GM23338 (cell line): ENCODE measurements around the gene DHPS. TPM values are rescaled to one million over a fixed set of nuclear protein-coding genes. Genes with fewer than 3 reads are reported as not detected.

Source experiments
- ATAC-seq: fragments of 200-7000 bp; cut with Tn5 transposase; 3 replicates; pipeline ENCODE4 v1.9.1; 2020
- DNase-seq: peaks from one replicate; pipeline ENCODE4 v3.0.0-alpha.2; 2015; ENCODE audit warnings: low spot score
- H2AFZ ChIP-seq: fragments of 200-600 bp; sonication (generic); 2 replicates; pipeline ENCODE4 v1.8.0; 2016; ENCODE audit warnings: antibody characterized with exemption, mild to moderate bottlenecking, moderate library complexity
- H3F3A ChIP-seq: fragments of 200-600 bp; sonication (generic); replicated peaks from 2 replicates; pipeline ENCODE4 v1.8.0; 2017; ENCODE audit warnings: antibody characterized with exemption, mixed run types, low read depth
- H3K27ac ChIP-seq: fragments of 200-600 bp; sonication (generic); 2 replicates; pipeline ENCODE4 v1.6.1; 2016; ENCODE audit warnings: low read depth
- H3K27me3 ChIP-seq: fragments of 200-600 bp; sonication (generic); 2 replicates; pipeline ENCODE4 v1.8.0; 2016; ENCODE audit warnings: mild to moderate bottlenecking, mixed run types, moderate library complexity; ENCODE audit not compliant: insufficient read depth
- H3K36me3 ChIP-seq: fragments of 200-600 bp; sonication (generic); 2 replicates; pipeline ENCODE4 v1.8.0; 2016; ENCODE audit warnings: mild to moderate bottlenecking; ENCODE audit not compliant: insufficient read depth
- H3K4me1 ChIP-seq: fragments of 200-600 bp; sonication (generic); 2 replicates; pipeline ENCODE4 v1.8.0; 2016; ENCODE audit warnings: mild to moderate bottlenecking, moderate library complexity; ENCODE audit not compliant: insufficient read depth
- H3K4me2 ChIP-seq: fragments of 200-600 bp; sonication (generic); 2 replicates; pipeline ENCODE4 v1.7.1; 2017; ENCODE audit warnings: mixed run types
- H3K4me3 ChIP-seq: fragments of 200-600 bp; sonication (generic); 2 replicates; pipeline ENCODE4 v1.6.1; 2016; ENCODE audit warnings: mixed run types
- H3K79me2 ChIP-seq: fragments of 200-600 bp; sonication (generic); replicated peaks from 2 replicates; pipeline ENCODE4 v1.8.0; 2017; ENCODE audit warnings: mild to moderate bottlenecking; ENCODE audit not compliant: insufficient read depth
- H3K9me2 ChIP-seq: fragments of 200-600 bp; sonication (generic); 2 replicates; pipeline ENCODE4 v1.8.0; 2017; ENCODE audit not compliant: insufficient read depth
- H4K20me1 ChIP-seq: fragments of 200-600 bp; sonication (generic); replicated peaks from 2 replicates; pipeline ENCODE4 v1.8.0; 2017; ENCODE audit warnings: mild to moderate bottlenecking; ENCODE audit not compliant: insufficient read depth
- H3K27ac Mint-ChIP-seq: 2 replicates; pipeline ENCODE4 v1.8.0; 2020; ENCODE audit warnings: inconsistent platforms, mild to moderate bottlenecking, moderate library complexity, mixed read lengths
- H3K27me3 Mint-ChIP-seq: 3 replicates; pipeline ENCODE4 v1.8.0; 2022; ENCODE audit warnings: low read depth, mild to moderate bottlenecking, moderate library complexity, mixed read lengths, inconsistent platforms; ENCODE audit not compliant: insufficient read depth, poor library complexity
- H3K36me3 Mint-ChIP-seq: 3 replicates; pipeline ENCODE4 v1.8.0; 2021; ENCODE audit warnings: low read depth, mild to moderate bottlenecking, inconsistent platforms, moderate library complexity, mixed read lengths
- H3K4me1 Mint-ChIP-seq: 3 replicates; pipeline ENCODE4 v1.8.0; 2020; ENCODE audit warnings: mild to moderate bottlenecking, inconsistent platforms, mixed read lengths
- H3K4me3 Mint-ChIP-seq: 3 replicates; pipeline ENCODE4 v1.8.0; 2021; ENCODE audit warnings: moderate library complexity, mild to moderate bottlenecking, inconsistent platforms, mixed read lengths
- H3K9me3 Mint-ChIP-seq: 3 replicates; pipeline ENCODE4 v1.8.0; 2020; ENCODE audit warnings: moderate library complexity, mild to moderate bottlenecking, inconsistent platforms, mixed read lengths
- CREB1 ChIP-seq: fragments of 250-450 bp; sonication (Bioruptor Pico); IDR thresholded peaks from 2 replicates; pipeline ENCODE4 v1.5.0; 2020; ENCODE audit warnings: low read depth, mild to moderate bottlenecking, moderate library complexity
- CTCF ChIP-seq, 2 experiments: fragments of 200-600 bp in 1 of 2; sonication (generic) in 1 of 2; conservative IDR thresholded peaks; 2 replicates each; pipeline versions ENCODE4 v1.5.1 to v1.6.1; 2016 to 2017; ENCODE audit warnings: antibody characterized with exemption in 2 of 2, low read depth in 2 of 2, mild to moderate bottlenecking in 2 of 2, moderate library complexity in 1 of 2
- ZNF114 ChIP-seq: fragments of 250-450 bp; sonication (Bioruptor Pico); IDR thresholded peaks from 2 replicates; pipeline ENCODE4 v1.5.0; 2020; ENCODE audit warnings: mild to moderate bottlenecking, moderate library complexity
- ZNF462 ChIP-seq: fragments of 250-450 bp; sonication (Bioruptor Pico); IDR thresholded peaks from 2 replicates; pipeline ENCODE4 v1.5.0; 2020; ENCODE audit warnings: mild to moderate bottlenecking, moderate library complexity
- polyA plus RNA-seq: library from polyadenylated mRNA; unstranded; fragments of >200 nt; fragmentation: Nextera tagmentation; extraction: Ambion mirVana; gene quantifications from 2 replicates; pipeline ENCODE4 v1.2.1, GENCODE V29; 2016
- total RNA-seq: library from RNA; depleted of rRNA; stranded (reverse); fragments of >200 nt; shearing (Covaris generic); gene quantifications from 2 replicates; pipeline ENCODE4 v1.2.3, GENCODE V29; 2014

The DHPS gene
- total and polyA plus RNA-seq, 2 experiments from 2014 or later: 85.4 to 126 TPM

- no peak for TF ChIP-seq ZNF462 (CRISPR knock-in tag)
- no peak for TF ChIP-seq ZNF114
- TF ChIP-seq CREB1 (CRISPR knock-in tag): no peak
Measured at GRCh38 chr19:12670159-12670928, 11.3 kb downstream of the DHPS start (continued).

- peak overlapping the region; percentile 99 for H3K27ac Mint-ChIP-seq
- TF ChIP-seq CTCF (conservative IDR thresholded peaks at IDR 0.05; ENCODE audit: low read depth in 2 of 2): no peak
- no peak for TF ChIP-seq ZNF462 (CRISPR knock-in tag)
Measured at GRCh38 chr19:12669270-12670158, 12.2 kb downstream of the DHPS start.

More at GRCh38 chr19:12669270-12670158, 12.2 kb downstream of the DHPS start:
- Histone ChIP-seq H4K20me1 (0 out of 2 replicates have a peak, but pooled peaks cover 3% of the 10 kb centered on the region), H3K9me2 (no peaks in the 10 kb centered on the region), H3K27ac (peak overlapping the region; percentile 99), H3K27me3 (no peaks in the 10 kb centered on the region), H3K4me2 (peak overlapping the region; percentile 96), H3K36me3 (peaks cover 10% of the 10 kb centered on the region; the same call in 1 of the 2 replicates), H3K4me3 (peak overlapping the region; percentile 98), H3K79me2 (peaks cover 29% of the 10 kb centered on the region), H3F3A (peaks cover 31% of the 10 kb centered on the region), H2AFZ (peak overlapping the region; percentile 96), H3K4me1 (peaks cover 17% of the 10 kb centered on the region)
- no peaks in the 10 kb centered on the region; the same call in 2 of the 3 replicates for H3K9me3 Mint-ChIP-seq
- H3K4me3 Mint-ChIP-seq: peak overlapping the region; percentile 97
- peaks cover 36% of the 10 kb centered on the region for H3K27me3 Mint-ChIP-seq
- peak; percentile 11 for ATAC-seq
- DNase-seq: peak; percentile 85
- peaks cover 25% of the 10 kb centered on the region for H3K4me1 Mint-ChIP-seq
- peaks cover 28% of the 10 kb centered on the region for H3K36me3 Mint-ChIP-seq
